Tibial artery (tissue), 4 donors: ENCODE measurements around the gene PTPN6.

Source experiments
- DNase-seq, 2 donors: peaks; one replicate each; pipeline ENCODE4 v3.0.0-alpha.2; 2019
- H3K27ac ChIP-seq, 2 donors: fragments of 200-600 bp; sonication (generic) in 1 of 2; 1 replicate in 1 of 2; 2 replicates in 1 of 2; pipeline ENCODE4 v1.5.1; 2018 to 2019; ENCODE audit warnings: mild to moderate bottlenecking in 1 of 2
- H3K27me3 ChIP-seq, 2 donors: fragments of 200-600 bp; sonication (generic) in 1 of 2; one replicate each; pipeline versions ENCODE4 v1.5.1 to v1.6.0; 2016 to 2019
- H3K36me3 ChIP-seq, 3 donors: fragments of 200-600 bp; sonication (generic) in 2 of 3; one replicate each; pipeline ENCODE4 v1.5.1; 2016 to 2019; ENCODE audit warnings: mild to moderate bottlenecking in 2 of 3
- H3K4me1 ChIP-seq, 4 donors: fragments of 200-600 bp; sonication (generic) in 2 of 4; 1 replicate in 3 of 4; 2 replicates in 1 of 4; pipeline ENCODE4 v1.5.1; 2016 to 2019
- H3K4me3 ChIP-seq, 2 donors: fragments of 200-600 bp; sonication (generic) in 1 of 2; 1 replicate in 1 of 2; 2 replicates in 1 of 2; pipeline ENCODE4 v1.5.1; 2018 to 2019; ENCODE audit warnings: mild to moderate bottlenecking in 2 of 2
- H3K9me3 ChIP-seq, 3 donors: fragments of 200-600 bp; sonication (generic) in 1 of 3; one replicate each; pipeline ENCODE4 v1.5.1; 2016 to 2019
- intact Hi-C: fragments of 100-400 bp; cut with DNase I; formaldehyde crosslinking; loops from one replicate; pipeline ENCODE4 v1.15.0; 2023; ENCODE audit warnings: low total_unique reads
- TF ChIP-seq, protein P1 (sequence below), 2 experiments: fragments of 200-600 bp in 1 of 2; fragments of 450-650 bp in 1 of 2; IDR thresholded peaks; one replicate each; pipeline ENCODE4 v1.5.1; 2017 to 2019; ENCODE audit warnings: antibody characterized with exemption in 2 of 2, mild to moderate bottlenecking in 1 of 2, moderate library complexity in 1 of 2

The PTPN6 gene

DNA sequence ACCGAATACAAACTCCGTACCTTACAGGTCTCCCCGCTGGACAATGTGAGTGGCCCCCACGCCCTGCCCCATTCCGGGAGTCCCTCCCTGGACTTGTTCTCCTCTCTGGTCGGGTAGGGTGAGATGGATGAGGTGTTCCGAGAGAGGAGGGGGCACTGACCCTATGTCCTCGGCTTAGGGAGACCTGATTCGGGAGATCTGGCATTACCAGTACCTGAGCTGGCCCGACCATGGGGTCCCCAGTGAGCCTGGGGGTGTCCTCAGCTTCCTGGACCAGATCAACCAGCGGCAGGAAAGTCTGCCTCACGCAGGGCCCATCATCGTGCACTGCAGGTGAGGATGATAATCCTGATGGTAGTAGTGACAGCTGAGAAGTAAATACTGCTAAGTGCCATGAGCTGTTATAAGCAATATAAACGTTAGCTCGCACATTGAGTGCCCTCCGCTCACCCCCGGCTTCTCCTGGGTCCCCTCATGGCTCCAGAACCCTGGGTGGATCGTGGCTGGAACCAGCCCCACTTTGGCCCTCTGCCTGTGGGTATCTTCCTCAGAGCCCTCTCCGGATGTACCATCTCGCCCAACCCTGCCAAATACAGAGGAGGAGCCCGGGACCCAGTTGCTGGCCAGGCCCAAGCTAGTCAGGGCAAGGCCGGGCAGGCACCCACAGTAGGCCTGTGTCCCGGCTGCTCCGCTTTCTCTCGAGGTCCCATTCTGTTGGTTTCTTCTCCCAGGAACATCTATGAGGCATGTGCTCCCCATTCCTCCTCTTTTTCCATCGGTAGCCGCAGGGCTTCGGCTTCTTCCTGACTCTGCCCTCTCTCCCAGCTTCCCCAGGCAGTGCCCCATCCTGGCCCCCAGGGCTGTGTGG is 6.8 kb downstream of the PTPN6 start:
- Histone ChIP-seq H3K27me3 (no peaks in the 10 kb centered on the region), H3K9me3 (no peaks in the 10 kb centered on the region), H3K4me1 (peaks cover 0 to 21% (median 13%) of the 10 kb centered on the region in 4 donors), H3K36me3 (peaks cover 0 to 25% (median 0%) of the 10 kb centered on the region in 3 donors), H3K4me3 (no peak overlapping the region), H3K27ac (no peak overlapping the region)
- TF ChIP-seq, protein P1, sequence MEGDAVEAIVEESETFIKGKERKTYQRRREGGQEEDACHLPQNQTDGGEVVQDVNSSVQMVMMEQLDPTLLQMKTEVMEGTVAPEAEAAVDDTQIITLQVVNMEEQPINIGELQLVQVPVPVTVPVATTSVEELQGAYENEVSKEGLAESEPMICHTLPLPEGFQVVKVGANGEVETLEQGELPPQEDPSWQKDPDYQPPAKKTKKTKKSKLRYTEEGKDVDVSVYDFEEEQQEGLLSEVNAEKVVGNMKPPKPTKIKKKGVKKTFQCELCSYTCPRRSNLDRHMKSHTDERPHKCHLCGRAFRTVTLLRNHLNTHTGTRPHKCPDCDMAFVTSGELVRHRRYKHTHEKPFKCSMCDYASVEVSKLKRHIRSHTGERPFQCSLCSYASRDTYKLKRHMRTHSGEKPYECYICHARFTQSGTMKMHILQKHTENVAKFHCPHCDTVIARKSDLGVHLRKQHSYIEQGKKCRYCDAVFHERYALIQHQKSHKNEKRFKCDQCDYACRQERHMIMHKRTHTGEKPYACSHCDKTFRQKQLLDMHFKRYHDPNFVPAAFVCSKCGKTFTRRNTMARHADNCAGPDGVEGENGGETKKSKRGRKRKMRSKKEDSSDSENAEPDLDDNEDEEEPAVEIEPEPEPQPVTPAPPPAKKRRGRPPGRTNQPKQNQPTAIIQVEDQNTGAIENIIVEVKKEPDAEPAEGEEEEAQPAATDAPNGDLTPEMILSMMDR (IDR thresholded peaks at IDR 0.05), result no peak
- peak in 1 of 2 donors; percentile 62 for DNase-seq
- intact Hi-C loops, result no loop called here

DNA sequence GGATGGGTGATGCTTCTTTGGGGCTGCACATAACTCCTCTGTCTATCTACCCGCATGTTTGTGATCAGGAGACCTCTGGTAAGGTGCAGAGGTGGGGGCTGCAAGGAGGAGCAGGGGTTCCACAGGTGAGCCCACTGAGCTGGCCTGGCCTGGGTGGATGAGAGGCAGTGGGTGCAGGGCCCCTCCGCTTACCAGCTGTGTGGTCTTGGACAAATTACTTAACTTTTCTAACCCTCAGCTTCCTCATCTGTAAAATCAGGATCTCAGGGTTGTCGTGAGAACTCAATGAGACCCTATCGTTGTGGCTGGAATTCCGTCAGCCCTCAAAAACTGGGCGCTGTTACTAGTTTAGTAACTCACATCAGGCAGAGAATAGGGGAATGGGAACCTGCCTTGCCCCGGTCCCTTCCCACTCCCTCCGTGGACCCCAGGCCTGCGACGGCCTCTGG is 7.5 kb downstream of the PTPN6 start:
- Histone ChIP-seq H3K27ac (no peak overlapping the region), H3K27me3 (no peaks in the 10 kb centered on the region), H3K4me3 (no peak overlapping the region), H3K4me1 (peaks cover 0 to 21% (median 13%) of the 10 kb centered on the region in 4 donors), H3K36me3 (peaks cover 0 to 25% (median 0%) of the 10 kb centered on the region in 3 donors), H3K9me3 (no peaks in the 10 kb centered on the region)
- DNase-seq, result peak in 1 of 2 donors; percentile 59
- intact Hi-C loops, result no loop called here
- TF ChIP-seq, protein P1 (IDR thresholded peaks at IDR 0.05), result no peak

DNA sequence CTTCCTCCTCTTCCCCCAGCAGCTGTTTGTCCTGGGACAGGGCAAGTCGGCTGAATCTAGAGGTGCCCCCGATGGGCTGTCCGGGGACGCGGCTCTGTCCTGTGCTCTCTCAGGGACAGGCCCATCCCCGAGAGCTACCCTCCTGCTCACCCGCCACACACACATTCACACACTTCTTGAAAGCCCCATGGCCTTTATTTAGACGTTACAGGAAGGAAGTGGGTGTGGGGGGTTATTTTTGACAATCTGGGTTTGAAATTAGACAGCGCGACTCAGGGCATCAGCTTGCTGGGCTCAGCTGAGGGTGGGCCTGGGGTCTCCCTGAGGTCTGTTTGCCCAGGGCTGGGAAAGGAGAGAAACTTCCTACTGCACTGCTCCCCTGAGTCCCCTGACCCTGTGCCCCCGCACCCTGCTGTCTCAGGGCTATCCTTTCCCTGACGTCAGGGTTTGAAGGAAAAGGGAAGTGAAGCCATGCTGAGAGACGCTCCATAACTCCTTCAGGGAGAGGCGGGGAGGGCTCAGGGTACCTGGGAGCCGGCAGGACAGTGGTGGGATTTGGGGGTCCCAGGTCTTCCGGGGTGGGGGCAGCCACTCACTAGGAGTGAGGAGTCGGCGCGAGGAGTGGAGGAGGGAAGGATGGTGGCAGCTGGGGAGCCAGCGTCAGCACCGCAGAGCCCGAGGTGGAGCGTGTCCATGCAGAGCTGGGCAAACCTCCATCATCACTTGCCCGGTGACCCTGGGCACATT is 8.1 kb downstream of the PTPN6 start:
- Histone ChIP-seq H3K27ac (no peak overlapping the region), H3K4me1 (peaks cover 0 to 22% (median 13%) of the 10 kb centered on the region in 4 donors), H3K27me3 (no peaks in the 10 kb centered on the region), H3K36me3 (peaks cover 0 to 25% (median 0%) of the 10 kb centered on the region in 3 donors), H3K9me3 (no peaks in the 10 kb centered on the region), H3K4me3 (no peak overlapping the region)
- intact Hi-C loops, result no loop called here
- DNase-seq, result peak in 1 of 2 donors; percentile 68
- TF ChIP-seq, protein P1 (IDR thresholded peaks at IDR 0.05), result no peak

DNA sequence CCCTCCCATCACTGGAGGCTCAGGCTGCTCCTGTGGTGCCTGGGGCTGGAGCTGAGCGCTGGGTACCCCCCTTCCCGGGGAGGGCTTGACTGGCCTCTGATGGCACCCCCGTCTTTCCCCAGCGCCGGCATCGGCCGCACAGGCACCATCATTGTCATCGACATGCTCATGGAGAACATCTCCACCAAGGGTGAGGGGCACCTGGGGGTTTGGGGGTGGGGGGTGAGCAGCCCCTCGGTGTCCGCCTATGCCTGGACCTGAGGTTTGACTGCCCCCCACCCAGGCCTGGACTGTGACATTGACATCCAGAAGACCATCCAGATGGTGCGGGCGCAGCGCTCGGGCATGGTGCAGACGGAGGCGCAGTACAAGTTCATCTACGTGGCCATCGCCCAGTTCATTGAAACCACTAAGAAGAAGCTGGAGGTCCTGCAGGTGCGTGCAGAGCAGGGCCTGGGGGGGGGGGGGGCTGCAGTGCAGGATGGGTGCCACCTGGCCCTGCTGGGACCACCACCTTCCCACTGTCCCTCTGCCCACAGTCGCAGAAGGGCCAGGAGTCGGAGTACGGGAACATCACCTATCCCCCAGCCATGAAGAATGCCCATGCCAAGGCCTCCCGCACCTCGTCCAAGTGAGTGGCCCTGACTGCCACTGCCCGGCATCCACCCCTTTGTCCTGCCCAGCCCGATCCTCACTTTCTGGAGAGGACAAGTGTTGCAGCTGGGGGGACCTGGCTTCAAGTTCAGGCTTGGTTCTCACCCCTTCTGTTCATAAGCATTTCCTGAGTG is 8.8 kb downstream of the PTPN6 start:
- Histone ChIP-seq H3K27me3 (no peaks in the 10 kb centered on the region), H3K36me3 (peaks cover 0 to 28% (median 0%) of the 10 kb centered on the region in 3 donors), H3K4me1 (peaks cover 0 to 29% (median 14%) of the 10 kb centered on the region in 4 donors), H3K9me3 (no peaks in the 10 kb centered on the region), H3K4me3 (no peak overlapping the region), H3K27ac (no peak overlapping the region)
- TF ChIP-seq, protein P1 (IDR thresholded peaks at IDR 0.05), result no peak
- DNase-seq, result peak in 1 of 2 donors; percentile 65
- intact Hi-C loops, result no loop called here
